Gastrocnemius medialis (tissue), 4 donors: ENCODE measurements around the gene LRCH1.

Experiments
- CTCF ChIP-seq, 5 experiments: fragments of 450-650 bp in 3 of 5; fragments of 200-600 bp in 2 of 5; sonication (generic) in 2 of 5; IDR thresholded peaks in 4 of 5; conservative IDR thresholded peaks in 1 of 5; 1 replicate in 4 of 5; 2 replicates in 1 of 5; pipeline ENCODE4 v1.5.1; 2016 to 2019; ENCODE audit warnings: antibody characterized with exemption in 5 of 5, mild to moderate bottlenecking in 3 of 5, moderate library complexity in 3 of 5
- POLR2A ChIP-seq, 2 donors: fragments of 450-650 bp; IDR thresholded peaks; one replicate each; pipeline ENCODE4 v1.6.1; 2017; ENCODE audit warnings: antibody characterized with exemption in 2 of 2, mild to moderate bottlenecking in 2 of 2, moderate library complexity in 2 of 2

DNA sequence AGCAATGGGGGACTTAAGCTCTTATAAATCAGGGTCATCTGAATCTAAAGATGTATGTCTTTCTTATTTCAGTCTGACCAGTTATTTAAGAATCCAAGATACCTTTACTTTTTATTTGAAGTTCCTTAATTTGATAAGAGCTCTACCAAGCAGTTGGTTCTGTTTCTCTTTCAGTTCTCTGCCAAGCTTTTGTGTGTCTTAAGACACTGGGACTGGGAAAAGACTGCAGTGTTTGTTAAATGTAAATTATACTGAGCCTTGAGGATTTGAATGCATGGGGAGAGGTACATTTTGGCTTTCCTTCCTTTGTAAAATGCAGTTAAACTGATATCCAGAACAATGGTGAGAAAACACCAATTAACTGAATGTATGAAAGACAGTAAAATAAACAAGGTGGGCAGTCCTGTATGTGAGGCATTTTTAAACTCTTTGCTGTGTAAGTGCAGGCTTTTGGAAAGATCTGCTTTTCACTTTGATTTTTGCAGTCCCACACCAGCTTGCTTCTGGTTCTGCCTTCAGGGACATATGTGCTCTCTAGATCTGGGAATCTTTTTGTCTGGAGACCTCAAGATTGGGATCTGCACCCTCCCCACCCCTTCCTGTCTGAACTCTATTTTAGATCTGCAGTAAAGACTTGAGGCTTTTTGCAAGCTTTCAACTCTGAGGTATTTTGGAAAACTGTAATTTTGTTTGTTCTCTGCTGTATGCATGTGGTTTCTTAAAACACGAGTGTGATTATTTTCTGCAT lies 77.6 kb downstream of the LRCH1 start:
- TF ChIP-seq CTCF (IDR thresholded peaks at IDR 0.05 in 4 of 5, conservative IDR thresholded peaks at IDR 0.05 in 1 of 5) (no peak), POLR2A (IDR thresholded peaks at IDR 0.05) (no peak)
